ENCODE results near the gene EYS.

The EYS gene

GRCh38 chr6:64347411-64347810 is 1359.6 kb downstream of the EYS start:
- Histone ChIP-seq H3K4me2 (ENCODE audit: low read depth, low read length) (no peak overlapping the region), H4K20me1 (ENCODE audit: insufficient read depth, low read length) (no peaks in the 10 kb centered on the region), H3F3A (ENCODE audit: insufficient read depth, low read length) (no peaks in the 10 kb centered on the region), H3K9me3 (replicated peaks; ENCODE audit: insufficient read depth, low read length) (no peaks in the 10 kb centered on the region), H2AFZ (ENCODE audit: low read length) (no peak overlapping the region), H3K27ac (ENCODE audit: low read length) (no peak overlapping the region), H3K79me2 (ENCODE audit: low read length) (no peaks in the 10 kb centered on the region), H3K27me3 (replicated peaks; ENCODE audit: insufficient read depth, low read length) (no peaks in the 10 kb centered on the region), H3K4me3 (ENCODE audit: low read length) (no peak overlapping the region), H3K4me1 (ENCODE audit: low read length) (no peaks in the 10 kb centered on the region), H3K9ac (ENCODE audit: low read length) (no peak overlapping the region), H3K36me3 (replicated peaks; ENCODE audit: insufficient read depth, low read length) (no peaks in the 10 kb centered on the region), H3K9me2 (replicated peaks; ENCODE audit: insufficient read depth, low read length) (no peaks in the 10 kb centered on the region)
- TF ChIP-seq CTCF (IDR thresholded peaks at IDR 0.05; ENCODE audit: low read length) = no peak
- TF ChIP-seq EZH2 (optimal IDR thresholded peaks at IDR 0.05; ENCODE audit: low read depth, low read length) = no peak
- no peak for TF ChIP-seq EZH2phosphoT487 (IDR thresholded peaks at IDR 0.05; ENCODE audit: low read length)
- no peak for DNase-seq

GRCh38 chr6:64335195-64335594 is 1371.8 kb downstream of the EYS start:
- DNase-seq = no peak
- Histone ChIP-seq H3K4me1 (ENCODE audit: low read length) (no peaks in the 10 kb centered on the region), H4K20me1 (ENCODE audit: insufficient read depth, low read length) (no peaks in the 10 kb centered on the region), H2AFZ (ENCODE audit: low read length) (no peak overlapping the region), H3K27ac (ENCODE audit: low read length) (no peak overlapping the region), H3K4me2 (ENCODE audit: low read depth, low read length) (no peak overlapping the region), H3K4me3 (ENCODE audit: low read length) (no peak overlapping the region), H3K27me3 (replicated peaks; ENCODE audit: insufficient read depth, low read length) (no peaks in the 10 kb centered on the region), H3K9me3 (replicated peaks; ENCODE audit: insufficient read depth, low read length) (no peaks in the 10 kb centered on the region), H3F3A (ENCODE audit: insufficient read depth, low read length) (no peaks in the 10 kb centered on the region), H3K9ac (ENCODE audit: low read length) (no peak overlapping the region), H3K36me3 (replicated peaks; ENCODE audit: insufficient read depth, low read length) (no peaks in the 10 kb centered on the region), H3K9me2 (replicated peaks; ENCODE audit: insufficient read depth, low read length) (no peaks in the 10 kb centered on the region), H3K79me2 (ENCODE audit: low read length) (no peaks in the 10 kb centered on the region)
- TF ChIP-seq CTCF (IDR thresholded peaks at IDR 0.05; ENCODE audit: low read length) (no peak), EZH2phosphoT487 (IDR thresholded peaks at IDR 0.05; ENCODE audit: low read length) (no peak), EZH2 (optimal IDR thresholded peaks at IDR 0.05; ENCODE audit: low read depth, low read length) (no peak)

GRCh38 chr6:64334636-64335035 is 1372.4 kb downstream of the EYS start:
- no peak overlapping the region for H3K4me2 ChIP-seq (ENCODE audit: low read depth, low read length)
- DNase-seq = no peak
- no peaks in the 10 kb centered on the region for H3K79me2 ChIP-seq (ENCODE audit: low read length)

More at GRCh38 chr6:64334636-64335035, 1372.4 kb downstream of the EYS start:
- Histone ChIP-seq H3K4me3 (ENCODE audit: low read length) (no peak overlapping the region), H3K9ac (ENCODE audit: low read length) (no peak overlapping the region), H3K4me1 (ENCODE audit: low read length) (no peaks in the 10 kb centered on the region), H4K20me1 (ENCODE audit: insufficient read depth, low read length) (no peaks in the 10 kb centered on the region), H3F3A (ENCODE audit: insufficient read depth, low read length) (no peaks in the 10 kb centered on the region), H2AFZ (ENCODE audit: low read length) (no peak overlapping the region), H3K9me2 (replicated peaks; ENCODE audit: insufficient read depth, low read length) (no peaks in the 10 kb centered on the region), H3K36me3 (replicated peaks; ENCODE audit: insufficient read depth, low read length) (no peaks in the 10 kb centered on the region), H3K27me3 (replicated peaks; ENCODE audit: insufficient read depth, low read length) (no peaks in the 10 kb centered on the region), H3K27ac (ENCODE audit: low read length) (no peak overlapping the region), H3K9me3 (replicated peaks; ENCODE audit: insufficient read depth, low read length) (no peaks in the 10 kb centered on the region)
- TF ChIP-seq EZH2 (optimal IDR thresholded peaks at IDR 0.05; ENCODE audit: low read depth, low read length) (no peak), CTCF (IDR thresholded peaks at IDR 0.05; ENCODE audit: low read length) (no peak), EZH2phosphoT487 (IDR thresholded peaks at IDR 0.05; ENCODE audit: low read length) (no peak)

All from MM.1S (cell line).